Subcutaneous preadipocyte (primary cell): Measurements from ENCODE around the gene PTPRA. TPM values are rescaled to one million over a fixed set of nuclear protein-coding genes. Genes with fewer than 3 reads are reported as not detected.

Source experiments
- total RNA-seq: library from RNA; depleted of rRNA; stranded (reverse); fragments of >200 nt; gene quantifications from 2 replicates; pipeline ENCODE4 v1.2.3, GENCODE V29; 2012

Gene PTPRA, protein sequence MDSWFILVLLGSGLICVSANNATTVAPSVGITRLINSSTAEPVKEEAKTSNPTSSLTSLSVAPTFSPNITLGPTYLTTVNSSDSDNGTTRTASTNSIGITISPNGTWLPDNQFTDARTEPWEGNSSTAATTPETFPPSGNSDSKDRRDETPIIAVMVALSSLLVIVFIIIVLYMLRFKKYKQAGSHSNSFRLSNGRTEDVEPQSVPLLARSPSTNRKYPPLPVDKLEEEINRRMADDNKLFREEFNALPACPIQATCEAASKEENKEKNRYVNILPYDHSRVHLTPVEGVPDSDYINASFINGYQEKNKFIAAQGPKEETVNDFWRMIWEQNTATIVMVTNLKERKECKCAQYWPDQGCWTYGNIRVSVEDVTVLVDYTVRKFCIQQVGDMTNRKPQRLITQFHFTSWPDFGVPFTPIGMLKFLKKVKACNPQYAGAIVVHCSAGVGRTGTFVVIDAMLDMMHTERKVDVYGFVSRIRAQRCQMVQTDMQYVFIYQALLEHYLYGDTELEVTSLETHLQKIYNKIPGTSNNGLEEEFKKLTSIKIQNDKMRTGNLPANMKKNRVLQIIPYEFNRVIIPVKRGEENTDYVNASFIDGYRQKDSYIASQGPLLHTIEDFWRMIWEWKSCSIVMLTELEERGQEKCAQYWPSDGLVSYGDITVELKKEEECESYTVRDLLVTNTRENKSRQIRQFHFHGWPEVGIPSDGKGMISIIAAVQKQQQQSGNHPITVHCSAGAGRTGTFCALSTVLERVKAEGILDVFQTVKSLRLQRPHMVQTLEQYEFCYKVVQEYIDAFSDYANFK
- total RNA-seq: 47.0 and 50.8 TPM in 2 replicates

DNA sequence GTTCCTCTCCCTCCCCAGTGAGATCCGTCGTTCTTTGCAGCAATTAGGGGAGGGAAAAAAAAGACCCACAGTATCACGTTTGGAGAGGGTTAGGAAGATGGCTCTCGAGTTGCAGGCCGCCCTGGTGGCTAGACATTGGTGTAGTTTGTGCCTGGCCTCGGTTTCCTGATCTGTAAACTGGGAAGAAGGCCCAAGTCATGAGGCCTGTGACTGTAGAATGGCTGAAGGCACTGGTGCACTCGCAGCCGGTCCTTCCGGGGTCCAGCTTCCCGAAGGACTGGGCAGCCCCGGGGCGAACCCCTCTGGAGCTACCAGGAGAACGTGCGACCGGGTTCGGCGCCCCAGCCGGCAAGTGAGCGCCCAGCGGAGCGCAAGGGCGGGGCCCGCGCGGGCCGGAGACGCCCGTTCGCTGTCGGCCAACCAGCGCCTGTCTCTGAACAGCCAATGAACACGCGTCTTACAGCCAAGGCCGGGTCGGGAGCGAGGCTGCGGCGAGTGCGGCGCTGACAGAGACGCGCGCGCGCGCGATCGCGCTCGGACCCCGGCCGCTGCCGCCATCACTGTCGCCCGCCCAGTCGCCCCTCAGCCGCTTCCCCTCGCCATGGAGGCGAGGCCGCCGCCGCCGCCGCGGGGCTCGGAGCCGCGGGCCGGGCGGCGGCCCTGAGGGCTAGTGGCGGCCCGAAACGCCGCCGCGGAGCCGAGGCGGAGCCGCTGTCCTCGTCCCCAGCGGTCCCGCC is at the start of gene PTPRA:
Gene PTPRA, plus strand, starts transcription at position 472 of the 737 bp plus-strand sequence. CDS start 90,797 bp downstream, outside the sequence.

GRCh38 chr20:2840138-2840966 is 32.9 kb upstream of the PTPRA start, which contains the start of the genes PCED1A and VPS16:
PCED1A (minus strand) TSS chr20:2840655; CDS start chr20:2839912, 743 bp downstream.
VPS16 (plus strand) TSS chr20:2840745; CDS start chr20:2840775, 30 bp downstream.

GRCh38 chr20:3043322-3043721 is 170.0 kb downstream of the PTPRA start, which contains the start of gene GNRH2:
GNRH2 (plus strand) TSS chr20:3043622; CDS start chr20:3044415, 793 bp downstream.

DNA sequence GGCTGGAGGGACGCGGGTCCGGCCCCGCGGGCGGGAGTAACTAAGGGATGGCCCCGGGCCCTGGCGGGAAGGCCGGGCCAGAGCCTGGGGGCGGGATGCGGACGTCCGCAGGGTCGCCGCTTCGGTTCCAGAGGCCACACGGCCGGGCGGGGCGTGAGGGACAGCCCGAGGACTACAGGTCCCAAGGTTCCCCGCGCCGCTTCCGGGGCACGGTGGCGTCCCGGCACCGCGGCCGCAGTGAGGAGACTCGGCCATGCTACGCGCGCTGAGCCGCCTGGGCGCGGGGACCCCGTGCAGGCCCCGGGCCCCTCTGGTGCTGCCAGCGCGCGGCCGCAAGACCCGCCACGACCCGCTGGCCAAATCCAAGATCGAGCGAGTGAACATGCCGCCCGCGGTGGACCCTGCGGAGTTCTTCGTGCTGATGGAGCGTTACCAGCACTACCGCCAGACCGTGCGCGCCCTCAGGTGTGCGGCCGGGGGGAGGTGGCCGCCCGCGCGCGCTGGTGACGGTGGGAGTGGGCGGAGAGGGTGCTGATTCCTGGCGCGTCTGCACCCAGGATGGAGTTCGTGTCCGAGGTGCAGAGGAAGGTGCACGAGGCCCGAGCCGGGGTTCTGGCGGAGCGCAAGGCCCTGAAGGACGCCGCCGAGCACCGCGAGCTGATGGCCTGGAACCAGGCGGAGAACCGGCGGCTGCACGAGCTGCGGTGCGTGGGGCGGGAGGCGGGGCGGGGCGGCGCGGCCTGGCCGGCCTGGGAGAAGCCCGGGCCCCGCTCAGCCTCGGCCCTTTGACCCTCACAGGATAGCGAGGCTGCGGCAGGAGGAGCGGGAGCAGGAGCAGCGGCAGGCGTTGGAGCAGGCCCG is 172.8 kb downstream of the PTPRA start, which contains the start of gene MRPS26:
Gene MRPS26, plus strand, starts transcription at position 237 of the 861 bp plus-strand sequence. Its CDS starts 17 bp downstream, at position 254.

DNA sequence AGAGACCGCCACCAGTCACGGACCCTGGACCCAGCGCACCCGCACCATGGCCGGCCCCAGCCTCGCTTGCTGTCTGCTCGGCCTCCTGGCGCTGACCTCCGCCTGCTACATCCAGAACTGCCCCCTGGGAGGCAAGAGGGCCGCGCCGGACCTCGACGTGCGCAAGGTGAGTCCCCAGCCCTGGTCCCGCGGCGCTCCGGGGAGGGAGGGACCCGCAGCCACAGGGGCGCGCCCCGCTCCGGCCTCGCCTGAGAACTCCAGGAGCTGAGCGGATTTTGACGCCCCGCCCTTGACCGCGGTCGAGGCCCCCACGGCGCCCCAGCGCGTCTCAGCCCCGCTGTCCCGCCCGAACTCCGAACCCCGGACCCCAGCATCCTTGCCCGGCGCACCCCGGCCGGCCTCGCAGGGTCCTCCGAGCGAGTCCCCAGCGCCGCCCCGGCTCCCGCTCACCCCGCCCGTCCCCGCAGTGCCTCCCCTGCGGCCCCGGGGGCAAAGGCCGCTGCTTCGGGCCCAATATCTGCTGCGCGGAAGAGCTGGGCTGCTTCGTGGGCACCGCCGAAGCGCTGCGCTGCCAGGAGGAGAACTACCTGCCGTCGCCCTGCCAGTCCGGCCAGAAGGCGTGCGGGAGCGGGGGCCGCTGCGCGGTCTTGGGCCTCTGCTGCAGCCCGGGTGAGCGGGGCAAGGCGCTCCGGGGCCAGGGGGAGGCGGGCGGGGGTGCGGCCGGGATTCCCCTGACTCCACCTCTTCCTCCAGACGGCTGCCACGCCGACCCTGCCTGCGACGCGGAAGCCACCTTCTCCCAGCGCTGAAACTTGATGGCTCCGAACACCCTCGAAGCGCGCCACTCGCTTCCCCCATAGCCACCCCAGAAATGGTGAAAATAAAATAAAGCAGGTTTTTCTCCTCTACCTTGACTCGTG is 198.6 kb downstream of the PTPRA start, which contains the start of gene OXT:
Gene OXT, plus strand, starts transcription at position 11 of the 920 bp plus-strand sequence. Its CDS starts 36 bp downstream, at position 47.

DNA sequence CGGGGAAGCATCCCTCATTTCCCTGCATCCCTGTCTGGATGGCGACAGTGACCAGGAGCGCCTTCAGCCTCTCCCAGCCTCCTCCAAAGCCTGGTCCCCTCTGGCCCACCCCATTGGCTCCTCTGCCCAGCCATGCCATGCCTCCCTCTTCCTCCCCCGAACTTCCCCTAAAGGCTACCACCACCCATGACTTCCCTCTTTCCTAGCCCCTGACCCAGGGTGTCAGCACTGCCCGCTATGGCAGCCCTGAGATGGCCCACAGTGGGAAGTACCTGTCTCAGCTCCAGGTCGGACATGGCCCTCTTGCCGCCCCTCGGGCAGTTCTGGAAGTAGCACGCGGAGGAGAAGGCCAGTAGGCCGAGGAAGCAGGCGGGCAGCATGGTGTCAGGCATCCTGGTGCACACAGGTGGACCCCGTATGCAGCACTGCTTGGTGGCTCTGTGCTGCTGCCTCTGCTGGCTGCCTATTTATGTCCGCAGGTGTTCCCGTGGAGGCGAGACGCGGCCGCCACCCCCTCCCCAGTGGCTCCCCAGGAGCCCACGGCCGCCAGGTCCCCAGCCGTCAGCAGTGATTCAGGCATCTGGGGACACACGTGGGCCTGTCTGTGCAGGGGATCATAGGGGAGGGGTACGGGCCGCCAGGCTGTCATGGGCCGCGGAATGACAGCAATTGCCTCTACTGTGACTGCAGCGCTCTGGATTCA is 211.2 kb downstream of the PTPRA start, which contains the start of gene AVP:
Gene AVP, minus strand, starts transcription at position 442 of the 703 bp plus-strand sequence. Its CDS starts 50 bp downstream, at position 392.

Other genes with a start within 250 kb of the PTPRA start
- 173 and 243 TPM in 2 replicates for gene NOP56, start 220.8 kb upstream of the PTPRA start, total RNA-seq
- gene IDH3B, start 209.3 kb upstream of the PTPRA start, total RNA-seq: 72.0 and 96.2 TPM in 2 replicates
- 0.37 TPM in 1 of 2 replicates, not detected in the other for gene EBF4, start 180.7 kb upstream of the PTPRA start, total RNA-seq
- 2.2 and 2.3 TPM in 2 replicates for gene CPXM1, start 72.9 kb upstream of the PTPRA start, total RNA-seq
- gene C20orf141, start 58.5 kb upstream of the PTPRA start, total RNA-seq: 0.37 TPM in 1 of 2 replicates, not detected in the other
- gene TMEM239, start 57.1 kb upstream of the PTPRA start, total RNA-seq: under 0.01 TPM in 1 of 2 replicates, not detected in the other
- gene PCED1A, start 32.8 kb upstream of the PTPRA start, total RNA-seq: 19.0 and 27.9 TPM in 2 replicates
- 44.4 and 54.4 TPM in 2 replicates for gene VPS16, start 32.7 kb upstream of the PTPRA start, total RNA-seq
- 1.1 and 1.2 TPM in 2 replicates for gene GNRH2, start 170.1 kb downstream of the PTPRA start, total RNA-seq
- gene MRPS26, start 172.6 kb downstream of the PTPRA start, total RNA-seq: 31.1 and 38.9 TPM in 2 replicates
- gene OXT, start 198.1 kb downstream of the PTPRA start, total RNA-seq: 0.39 TPM in 1 of 2 replicates, not detected in the other
- gene AVP, start 211.2 kb downstream of the PTPRA start, total RNA-seq: not detected in 2 replicates